ENCODE data around the gene MYO7B.
"Not testable (repeated sequence)": the region's sequence is repeated elsewhere in the genome, so short reads cannot be mapped to it uniquely, and the experiment has no call there.

Gene MYO7B

DNA sequence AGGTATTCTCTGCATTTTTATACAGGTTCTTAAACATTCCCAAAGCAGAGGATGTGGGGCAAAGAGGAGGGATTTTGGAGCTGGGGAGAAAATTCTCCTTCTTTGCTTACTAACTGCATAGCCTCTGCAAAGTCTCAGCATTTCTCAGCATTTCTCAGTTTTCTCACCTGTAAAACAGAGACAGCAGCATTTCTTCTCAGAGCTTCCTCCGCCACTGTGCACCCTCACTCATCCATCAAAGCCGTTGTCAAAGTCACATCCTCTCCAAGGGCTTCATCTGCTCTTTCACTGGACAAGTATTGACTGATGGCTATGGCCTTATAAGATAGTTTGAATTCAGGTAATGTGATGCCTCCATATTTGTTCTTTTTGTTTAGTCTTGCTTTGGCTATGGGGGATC, 17.4 kb downstream of the MYO7B start:
- no peak for DNase-seq

DNA sequence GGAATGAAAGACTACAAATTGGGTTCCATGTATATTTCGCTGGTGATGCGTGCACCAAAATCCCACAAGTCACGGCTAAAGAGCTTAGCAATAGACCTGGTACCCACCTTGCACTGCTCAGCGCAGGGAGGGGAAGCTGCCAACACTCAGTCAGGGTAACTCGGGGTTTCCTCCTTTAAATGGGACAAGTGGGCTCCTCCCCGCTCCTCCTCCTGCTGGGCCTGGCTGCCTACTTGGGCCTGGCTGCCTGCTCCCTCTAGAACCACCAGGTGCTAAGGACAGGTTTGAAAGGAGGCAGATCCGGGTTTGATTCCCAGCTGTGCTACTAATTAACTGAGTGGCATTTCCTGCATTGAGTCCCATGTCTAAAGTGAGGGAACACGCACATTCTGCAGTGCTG, 23.4 kb downstream of the MYO7B start:
- no peak for DNase-seq

DNA sequence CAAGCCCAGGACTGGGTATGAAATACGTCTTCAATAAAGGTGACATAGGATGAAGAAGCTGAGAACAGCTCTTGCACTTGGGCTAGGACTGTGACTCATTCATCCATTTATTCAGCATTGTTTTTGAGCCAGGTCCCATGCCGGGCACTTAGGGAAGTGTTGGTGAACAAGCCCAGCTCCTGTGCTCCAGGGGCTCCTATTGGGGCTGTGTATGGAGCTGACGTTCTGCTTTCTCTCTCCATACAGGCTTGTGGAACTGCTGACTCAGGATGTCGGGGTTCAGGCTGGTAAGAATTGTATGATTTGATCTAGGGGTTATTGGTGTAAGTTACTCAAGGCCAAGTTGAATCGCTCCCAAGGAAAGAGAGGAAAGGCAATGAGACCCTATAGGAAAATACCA, 24.0 kb downstream of the MYO7B start:
- DNase-seq, result no peak

DNA sequence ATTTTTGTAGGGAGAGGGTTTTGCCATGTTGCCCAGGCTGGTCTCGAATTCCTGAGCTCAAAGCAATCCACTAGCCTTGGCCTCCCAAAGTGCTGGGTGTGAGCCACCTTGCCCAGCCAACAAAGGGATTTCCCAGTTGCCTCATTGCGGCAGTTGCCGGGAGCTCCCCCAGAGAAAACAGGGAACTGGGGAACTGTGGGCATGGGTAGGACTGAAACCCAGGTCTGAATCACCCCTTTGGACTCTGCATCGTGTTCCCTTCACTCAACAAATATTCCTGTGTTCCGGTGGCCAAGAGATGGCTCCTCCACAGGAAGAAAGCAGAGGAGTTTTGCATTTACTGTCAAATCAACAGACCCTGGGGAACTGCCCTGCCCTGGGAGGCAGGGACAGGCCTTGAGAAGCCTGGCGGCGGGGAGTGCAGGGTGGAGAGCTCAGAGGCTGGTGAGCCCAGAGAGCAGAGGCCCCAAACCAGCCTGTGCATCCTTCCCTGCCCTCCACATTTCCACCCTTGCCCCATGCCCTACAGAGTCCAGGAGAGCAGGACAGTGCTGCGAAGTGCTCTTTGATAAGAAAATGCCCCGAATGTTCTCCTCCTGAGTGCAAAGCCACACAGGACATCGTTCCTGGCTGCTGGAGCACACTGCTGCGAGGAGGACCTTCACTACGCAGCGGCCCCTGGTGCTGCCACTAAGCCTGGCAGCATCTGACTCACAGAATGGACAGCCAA, 24.9 kb downstream of the MYO7B start:
- no peak for DNase-seq

DNA sequence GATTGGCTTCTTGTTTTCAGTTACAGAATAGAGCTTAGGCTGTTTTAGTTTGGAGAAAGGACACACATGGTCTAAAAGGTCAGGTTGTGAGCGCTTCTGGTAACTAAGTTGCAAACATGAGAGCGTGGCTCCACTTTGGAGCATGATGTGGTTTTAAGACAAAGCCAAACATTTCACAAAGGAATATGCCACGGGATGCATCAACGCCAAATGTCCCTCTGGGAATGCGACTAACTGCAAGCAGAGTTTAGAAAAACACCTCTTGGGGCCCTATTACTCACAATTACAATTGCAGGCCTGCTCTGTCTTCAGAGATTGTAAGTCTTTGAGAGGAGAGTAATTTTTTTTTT, 25.4 kb downstream of the MYO7B start:
- no peak for DNase-seq

DNA sequence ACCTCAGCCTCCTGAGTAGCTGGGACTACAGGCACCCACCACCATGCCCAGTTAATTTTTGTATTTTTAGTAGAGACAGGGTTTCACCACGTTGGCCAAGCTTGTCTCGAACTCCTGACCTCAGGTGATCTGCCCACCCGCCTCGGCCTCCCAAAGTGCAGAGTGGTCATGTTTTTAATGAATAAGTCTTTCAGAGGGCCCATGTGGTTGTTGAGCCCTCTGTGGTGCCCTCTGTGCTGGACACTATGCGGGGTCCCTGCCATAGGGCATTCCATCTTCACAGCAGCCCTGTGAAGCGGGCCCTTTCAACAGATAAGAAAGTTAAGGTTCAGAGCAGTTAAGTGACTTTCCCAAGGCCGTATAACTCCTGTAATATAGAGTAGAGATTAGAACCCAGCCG, 25.9 kb downstream of the MYO7B start:
- no peak for DNase-seq

DNA sequence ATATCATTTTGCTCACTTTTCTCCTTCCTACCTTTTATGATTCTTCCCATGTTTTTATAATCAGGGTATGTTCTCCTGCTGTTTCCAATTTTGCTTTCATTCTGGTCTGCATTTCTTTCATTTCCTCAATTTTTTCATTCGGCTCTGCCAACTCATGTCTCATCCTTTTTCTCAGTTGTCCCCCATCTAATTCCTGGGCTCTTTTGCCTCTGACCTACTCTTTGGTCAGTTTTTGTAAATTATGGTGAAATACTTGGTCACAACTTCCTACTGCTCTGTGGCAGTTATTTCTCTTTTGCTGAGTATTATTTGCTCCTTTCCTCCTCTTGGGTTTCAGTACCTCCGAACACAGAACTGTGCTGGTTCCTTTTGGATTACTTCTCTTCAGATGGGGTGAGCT, 27.5 kb downstream of the MYO7B start:
- no peak for DNase-seq

DNA sequence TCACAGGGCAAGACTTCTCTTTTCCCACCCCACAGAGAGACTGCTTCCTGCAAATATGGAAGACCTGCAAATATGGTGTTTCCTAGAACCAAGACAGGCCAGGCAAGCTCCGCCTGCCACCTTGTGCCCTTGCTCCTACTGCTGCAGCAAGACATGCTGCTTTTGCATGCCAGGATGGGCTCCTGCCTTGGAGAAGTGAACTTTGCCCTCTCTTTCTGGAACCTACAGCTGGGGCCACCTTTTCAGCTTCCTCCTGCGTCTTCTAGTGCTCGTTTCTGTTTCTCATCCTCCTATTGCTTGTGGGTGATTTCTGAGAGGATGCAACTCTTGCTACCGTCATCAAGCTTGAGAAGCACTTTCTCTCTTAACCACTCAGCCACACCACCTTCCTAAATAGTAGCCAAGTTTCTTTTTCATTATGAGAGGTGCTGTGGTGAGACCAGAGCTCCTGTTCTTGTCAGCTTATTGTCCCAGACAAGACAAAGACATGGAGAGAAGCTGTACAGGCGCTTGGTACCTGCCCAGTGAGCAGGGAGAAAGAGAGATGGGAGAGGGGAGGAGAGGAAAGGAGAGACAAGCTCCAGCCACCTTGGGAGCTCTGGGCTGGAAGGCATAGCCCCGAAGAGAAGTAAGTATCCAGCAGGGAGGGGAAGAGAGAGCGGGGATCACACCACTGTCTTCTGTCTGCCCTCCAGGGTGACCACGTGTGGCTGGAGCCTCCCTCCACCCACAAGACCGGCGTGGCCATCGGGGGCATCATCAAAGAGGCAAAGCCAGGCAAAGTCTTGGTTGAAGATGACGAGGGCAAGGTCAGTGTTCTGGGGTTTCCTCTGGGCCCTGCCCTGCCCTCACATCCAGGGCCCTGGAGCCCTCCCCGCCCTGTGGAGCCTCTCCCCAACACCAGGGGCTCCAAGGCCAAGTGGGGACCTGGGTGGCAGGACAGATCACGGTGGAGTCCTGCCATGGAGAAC, 28.3 kb downstream of the MYO7B start:
- DNase-seq, result no peak

DNA sequence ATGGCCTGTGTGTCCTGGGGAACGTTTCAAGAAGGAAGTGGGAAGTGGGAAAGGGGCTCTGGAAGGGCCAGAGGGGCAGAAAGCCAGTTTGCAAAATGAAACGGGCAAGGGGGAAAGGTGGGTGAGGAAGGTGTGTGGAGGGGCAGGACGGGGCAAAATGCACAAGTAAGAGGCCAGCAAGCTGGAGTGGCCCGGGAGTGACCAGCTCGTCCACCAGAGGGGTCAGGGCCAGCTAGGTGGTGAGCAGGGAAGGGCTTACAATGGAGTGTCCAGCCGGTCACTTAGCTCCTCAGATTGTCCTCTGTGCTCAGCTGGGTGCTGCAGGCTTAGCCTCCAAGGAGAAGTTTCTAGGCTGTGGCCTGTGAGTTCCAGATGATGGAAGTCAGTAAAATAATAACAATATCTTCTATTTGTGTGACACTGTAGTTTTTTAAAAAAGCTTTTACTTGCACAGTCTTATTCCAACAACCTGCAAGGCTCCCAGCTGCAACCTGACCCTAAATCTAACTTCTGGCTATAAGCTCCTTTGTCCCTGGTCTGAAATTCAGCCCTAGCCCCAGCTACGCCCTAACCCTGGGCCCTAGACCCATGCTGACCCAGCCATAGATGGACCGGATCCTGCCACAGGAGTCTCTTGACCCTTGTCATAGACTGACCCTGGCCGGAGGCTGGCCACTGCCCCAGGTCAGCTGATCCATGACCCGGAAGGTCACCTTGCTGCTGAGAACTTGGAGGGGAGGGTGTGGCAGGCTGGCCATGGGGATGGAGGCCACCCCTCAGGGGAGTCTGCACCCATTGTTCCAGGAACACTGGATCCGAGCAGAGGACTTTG, 29.2 kb downstream of the MYO7B start:
- DNase-seq, result no peak

DNA sequence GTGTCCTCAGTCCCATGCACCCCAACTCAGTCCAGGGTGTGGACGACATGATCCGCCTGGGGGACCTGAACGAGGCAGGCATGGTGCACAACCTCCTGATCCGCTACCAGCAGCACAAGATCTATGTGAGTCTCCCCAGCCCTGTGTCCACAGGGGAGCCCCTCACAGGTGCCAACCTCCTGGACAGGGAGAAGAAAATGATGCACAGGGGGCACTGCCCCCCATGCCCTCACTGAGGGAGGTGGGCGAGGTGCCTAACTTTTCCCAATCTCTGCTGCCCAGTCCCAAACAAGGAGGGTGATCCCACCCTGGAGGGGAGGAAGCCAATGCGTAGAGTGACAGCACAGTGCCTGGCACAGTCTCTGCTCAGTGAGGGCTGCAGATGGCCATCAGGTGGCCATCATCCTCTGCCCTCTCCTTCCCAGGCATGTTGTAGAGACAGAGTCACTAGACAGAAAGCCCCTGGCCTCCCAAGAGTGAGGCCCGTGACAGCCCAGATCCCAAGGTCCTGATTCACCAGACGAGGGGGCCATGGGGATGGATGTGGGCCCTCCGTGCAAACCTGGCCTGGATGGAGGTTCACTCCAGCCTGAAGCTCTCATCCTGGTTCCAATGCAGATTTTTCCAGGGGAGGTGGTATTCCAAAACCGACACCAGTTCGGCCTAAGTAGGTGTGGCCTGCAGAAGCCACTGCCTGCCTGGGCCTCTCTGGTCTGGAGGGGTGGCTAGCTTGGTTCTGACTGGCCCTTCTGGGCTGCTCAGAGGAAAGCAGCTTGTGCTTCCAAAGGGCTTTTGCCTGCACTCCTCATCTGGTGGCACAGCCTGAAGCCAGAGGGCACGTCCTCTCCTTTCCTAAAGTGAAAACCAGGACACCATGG, 30.0 kb downstream of the MYO7B start:
- no peak for DNase-seq

DNA sequence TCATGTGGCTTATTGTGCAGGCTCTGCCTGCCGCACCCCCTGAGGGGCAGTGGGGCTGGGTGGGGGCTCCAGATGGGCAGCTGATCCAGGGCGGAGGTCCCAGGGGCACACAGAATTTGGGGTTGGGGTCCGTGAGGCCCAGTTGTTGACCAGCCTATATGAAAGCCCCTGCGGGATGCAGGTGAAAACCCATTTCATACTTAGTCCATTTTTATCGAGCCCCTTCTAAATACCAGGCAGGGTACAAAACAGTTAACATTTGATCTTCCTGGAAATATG, 30.6 kb downstream of the MYO7B start:
- DNase-seq, result no peak

DNA sequence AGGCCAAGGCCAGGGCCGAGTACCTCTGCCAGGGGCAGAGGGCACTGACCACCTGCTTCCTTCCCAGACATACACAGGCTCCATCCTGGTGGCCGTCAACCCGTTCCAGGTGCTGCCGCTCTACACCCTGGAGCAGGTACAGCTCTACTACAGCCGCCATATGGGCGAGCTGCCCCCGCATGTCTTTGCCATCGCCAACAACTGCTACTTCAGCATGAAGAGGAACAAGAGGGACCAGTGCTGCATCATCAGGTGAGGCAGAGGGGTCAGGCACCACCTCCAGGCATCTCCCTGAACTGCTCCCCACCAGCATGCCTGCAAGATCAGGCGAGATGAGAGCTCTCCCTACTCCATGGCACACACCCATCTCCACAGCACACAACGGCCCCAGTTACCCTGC, 31.1 kb downstream of the MYO7B start:
- no peak for DNase-seq

DNA sequence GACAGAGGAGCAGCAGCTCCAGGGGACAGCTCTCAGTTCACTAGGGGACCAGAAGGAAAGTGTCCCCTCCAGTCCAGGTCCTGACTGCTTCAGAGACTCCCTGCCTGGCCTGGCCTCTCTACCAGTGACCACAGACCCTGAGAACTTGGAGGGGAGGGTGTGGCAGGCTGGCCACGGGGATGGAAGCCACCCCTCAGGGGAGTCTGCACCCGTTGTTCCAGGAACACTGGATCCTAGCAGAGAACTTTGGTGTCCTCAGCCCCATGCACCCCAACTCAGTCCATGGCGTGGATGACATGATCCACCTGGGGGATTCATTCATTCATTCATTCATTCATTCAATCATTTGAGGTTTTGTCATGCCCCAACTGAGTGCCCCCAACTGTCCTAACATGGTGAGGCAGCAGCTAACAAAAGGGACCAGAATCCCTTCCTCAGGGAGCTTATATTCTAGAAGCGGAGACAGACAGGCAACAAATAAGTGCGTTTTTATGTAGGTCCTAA, 31.9 kb downstream of the MYO7B start:
- DNase-seq, result no peak

DNA sequence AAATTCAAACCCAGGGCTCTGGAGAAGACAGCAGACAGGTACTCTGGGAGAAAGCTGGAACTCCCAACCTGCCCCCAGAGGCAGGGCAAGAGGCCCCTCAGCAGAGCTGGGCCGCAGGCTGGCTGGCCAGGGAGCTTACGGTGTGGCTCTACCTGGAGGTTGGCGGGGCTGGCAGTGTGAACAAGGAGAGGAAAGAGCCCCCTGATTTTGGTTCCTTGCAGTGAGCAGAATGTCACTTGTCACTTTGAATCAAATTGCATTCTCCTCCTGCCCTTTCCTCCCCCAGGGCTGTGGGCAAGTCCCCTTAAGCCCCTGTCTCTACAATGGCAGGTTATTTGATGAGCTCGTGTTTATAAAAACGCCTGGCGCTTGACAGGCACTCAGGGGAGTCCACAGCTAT, 32.6 kb downstream of the MYO7B start:
- DNase-seq, result no peak

DNA sequence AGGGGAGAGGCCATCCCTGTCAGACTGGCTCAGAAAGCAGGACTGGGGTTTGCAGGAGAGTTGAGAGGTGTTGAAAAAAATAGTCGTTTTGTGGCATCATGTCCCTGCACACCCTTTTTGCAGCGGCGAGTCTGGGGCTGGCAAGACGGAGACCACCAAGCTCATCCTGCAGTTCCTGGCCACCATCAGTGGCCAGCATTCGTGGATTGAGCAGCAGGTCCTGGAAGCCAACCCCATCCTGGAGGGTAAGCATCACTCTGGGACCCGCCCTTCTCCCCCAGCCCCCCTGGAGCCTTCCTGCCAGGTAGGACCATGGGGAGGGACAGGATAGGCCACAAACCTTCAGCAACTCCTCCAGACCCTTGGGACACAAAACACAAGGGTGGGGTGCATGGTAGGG, 34.2 kb downstream of the MYO7B start:
- DNase-seq, result no peak

DNA sequence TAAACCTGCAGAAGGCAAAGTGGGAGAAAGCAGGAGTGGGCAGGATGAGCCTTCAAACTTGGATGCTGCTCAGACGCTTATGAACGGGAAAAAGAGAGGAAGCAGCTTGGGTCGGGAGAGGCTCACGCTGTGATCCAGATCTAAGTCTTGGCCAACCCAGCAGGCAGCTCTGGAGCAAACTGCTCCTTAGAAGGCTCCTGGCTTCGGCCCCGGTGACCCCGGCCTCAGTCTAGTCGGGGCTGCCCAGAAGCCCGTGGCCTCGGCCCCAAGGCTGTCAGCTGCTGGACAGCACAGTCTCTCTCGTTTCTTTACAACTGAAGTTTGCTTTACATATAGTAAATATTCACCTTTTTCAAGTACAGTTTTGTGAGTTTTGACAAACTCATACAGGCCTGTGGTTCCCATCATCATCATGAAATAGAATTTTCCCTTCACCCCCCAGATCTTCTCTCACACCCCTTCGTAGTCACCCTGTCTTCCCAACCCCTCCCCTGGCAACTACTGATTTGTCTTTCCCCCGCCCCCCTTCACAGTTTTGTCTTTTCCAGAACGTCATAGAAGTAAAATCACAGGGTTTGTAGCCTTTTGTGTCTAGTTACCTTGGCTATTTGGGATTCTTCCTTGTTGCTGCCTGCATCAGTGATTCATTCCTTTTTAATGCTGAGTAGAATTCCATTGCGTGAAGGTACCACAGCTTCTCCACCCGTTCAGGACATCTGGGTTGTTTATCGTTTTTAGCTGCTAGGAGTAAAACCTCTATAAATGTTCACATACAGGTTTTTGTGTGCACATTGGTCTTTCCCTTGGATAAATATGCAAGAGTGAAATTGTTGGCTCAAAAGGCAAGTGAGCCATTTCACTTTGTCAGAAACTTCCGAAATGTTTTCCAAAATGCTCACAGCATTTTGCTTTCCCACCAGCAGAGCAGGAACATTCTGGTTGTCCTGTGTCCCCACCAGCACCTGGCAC, 35.1 kb downstream of the MYO7B start:
- no peak for DNase-seq

DNA sequence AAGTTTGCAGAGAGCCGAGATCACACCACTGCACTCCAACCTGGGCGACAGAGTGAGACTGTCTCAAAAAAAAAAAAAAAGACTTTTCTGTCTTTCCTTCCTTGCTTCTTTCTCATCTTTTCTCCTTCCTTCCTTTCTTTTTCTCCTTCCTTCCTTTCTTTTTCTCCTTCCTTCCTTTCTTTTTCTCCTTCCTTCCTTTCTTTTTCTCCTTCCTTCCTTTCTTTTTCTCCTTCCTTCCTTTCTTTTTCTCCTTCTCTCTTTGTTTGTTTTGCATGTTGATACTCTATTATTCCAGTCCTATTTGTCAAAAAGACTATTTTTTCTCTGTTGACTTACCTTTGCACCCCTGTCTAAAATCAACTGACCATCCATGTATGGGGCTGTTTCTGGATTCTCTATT, 36.9 kb downstream of the MYO7B start:
- DNase-seq, result not testable (repeated sequence)

DNA sequence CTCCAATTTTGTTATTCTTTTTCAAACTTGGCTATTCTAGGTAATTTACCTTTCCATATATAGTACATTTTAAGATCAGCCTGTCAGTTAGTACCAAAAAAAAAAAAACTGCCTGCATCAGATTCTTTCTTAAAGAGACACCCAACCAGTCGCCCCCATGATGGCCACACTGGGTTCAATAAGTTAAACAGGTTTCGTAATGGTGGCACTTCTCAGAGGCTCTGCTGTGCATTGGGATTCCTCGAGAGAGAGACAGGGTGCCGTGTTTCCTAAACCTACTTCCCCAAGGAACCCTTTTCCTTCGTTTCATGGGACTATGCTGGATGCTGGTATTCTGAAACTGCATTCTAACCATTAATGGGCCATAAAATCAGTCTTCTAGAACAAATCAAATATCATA, 37.4 kb downstream of the MYO7B start:
- DNase-seq, result no peak

DNA sequence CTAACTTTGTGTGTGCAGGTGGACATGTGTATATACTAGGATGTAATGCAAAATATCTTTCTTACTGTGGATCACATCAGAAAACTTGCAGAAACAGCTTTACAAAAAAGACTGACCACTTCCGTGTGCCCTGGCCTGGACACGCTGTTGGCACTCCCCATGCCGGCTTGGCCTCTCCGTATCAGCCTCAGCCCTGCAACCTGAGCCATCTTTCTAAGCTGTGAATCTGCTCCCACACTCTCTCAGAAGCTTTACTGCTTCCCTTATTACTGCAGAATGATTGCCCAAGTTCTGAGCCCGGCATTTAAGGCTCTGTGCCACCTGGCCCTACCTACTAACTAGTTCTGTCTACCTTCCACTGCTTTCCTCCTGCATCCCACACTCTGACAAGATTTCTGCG, 37.8 kb downstream of the MYO7B start:
- DNase-seq, result no peak

DNA sequence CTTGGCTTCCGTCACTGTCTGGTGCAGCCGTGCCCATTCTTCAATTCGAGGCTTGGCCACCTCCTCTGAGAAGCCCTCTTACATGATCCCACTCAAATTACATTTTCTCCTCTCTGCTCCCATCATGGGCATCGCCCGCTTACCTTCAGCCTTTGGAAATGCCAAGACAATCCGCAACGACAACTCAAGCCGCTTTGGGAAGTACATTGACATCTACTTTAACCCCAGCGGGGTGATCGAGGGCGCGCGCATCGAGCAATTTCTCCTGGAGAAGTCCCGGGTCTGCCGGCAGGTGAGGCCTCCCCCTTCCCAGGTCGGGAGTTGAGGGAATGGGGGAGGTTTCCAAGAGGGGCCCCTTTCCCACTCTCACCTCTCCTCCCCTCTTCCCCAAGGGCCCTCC, 38.3 kb downstream of the MYO7B start:
- no peak for DNase-seq

DNA sequence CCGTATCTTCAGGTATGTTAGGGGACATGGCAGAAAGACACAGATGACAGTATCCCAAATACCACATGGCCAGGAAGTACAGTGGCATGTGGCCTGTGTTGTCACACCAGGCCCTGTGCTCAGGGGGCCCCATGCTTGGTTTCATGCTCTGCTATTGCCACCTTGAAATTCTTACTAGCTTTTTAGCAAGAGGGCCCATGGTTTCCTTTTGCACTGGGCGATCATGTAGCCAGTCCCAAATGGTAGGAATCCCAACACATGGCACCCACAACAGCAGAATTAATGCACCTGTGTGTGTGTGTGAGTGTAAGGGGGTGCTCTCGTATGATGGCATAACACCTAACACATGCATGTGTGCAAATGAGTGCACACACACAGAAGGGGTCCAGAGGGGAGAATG, 39.2 kb downstream of the MYO7B start:
- DNase-seq, result no peak

Data from GDM1 (cell line).